Cardiac septum (tissue), 1 donor: ENCODE measurements around the gene ATP8A1. TPM values are rescaled to one million over a fixed set of nuclear protein-coding genes. Genes with fewer than 3 reads are reported as not detected.

Experiments used
- DNase-seq: peaks from one replicate; pipeline ENCODE4 v3.0.0-alpha.2; 2020; ENCODE audit warnings: low spot score
- intact Hi-C: fragments of 100-400 bp; cut with DNase I; formaldehyde crosslinking; loops from one replicate; pipeline ENCODE4 v1.14.0; 2022
- total RNA-seq: library from RNA; stranded (reverse); fragmentation: NEBNext Ultra II Directional; extraction: Animal tissue kit (Norgen Biotek cat#: 25700); gene quantifications from one replicate; pipeline ENCODE4 v1.2.1, GENCODE V29; 2021
- donor health status: DM: no; HTN: no; CAD: no.

Gene ATP8A1
- total RNA-seq, 1 donor from 2014 or later: 22.1 TPM

- intact Hi-C loops: no loop called here
- DNase-seq: no peak
Measured at GRCh38 chr4:42363614-42364013, 293.3 kb downstream of the ATP8A1 start.

DNA sequence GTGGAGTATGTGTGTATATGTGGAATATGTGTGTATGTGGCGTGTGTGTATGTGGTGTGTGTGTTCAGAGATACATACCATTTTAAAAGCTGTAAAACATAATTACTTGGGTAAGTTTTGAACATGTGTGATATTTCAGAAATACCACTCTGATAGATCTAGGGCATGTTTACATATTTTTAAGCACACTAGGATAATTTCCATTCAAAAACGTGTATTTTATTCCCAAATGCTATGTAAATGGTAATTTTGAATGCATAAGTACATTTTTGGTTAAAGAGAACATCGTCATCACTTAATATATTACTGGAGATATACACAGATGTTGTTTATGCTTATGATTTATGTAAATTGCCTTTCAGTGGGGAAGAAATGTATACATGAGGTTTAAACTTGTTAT lies 294.3 kb downstream of the ATP8A1 start:
- no peak for DNase-seq
- intact Hi-C loops: no loop called here

- intact Hi-C loops: no loop called here
- no peak for DNase-seq
Measured at GRCh38 chr4:42361456-42361855, 295.4 kb downstream of the ATP8A1 start.

DNA sequence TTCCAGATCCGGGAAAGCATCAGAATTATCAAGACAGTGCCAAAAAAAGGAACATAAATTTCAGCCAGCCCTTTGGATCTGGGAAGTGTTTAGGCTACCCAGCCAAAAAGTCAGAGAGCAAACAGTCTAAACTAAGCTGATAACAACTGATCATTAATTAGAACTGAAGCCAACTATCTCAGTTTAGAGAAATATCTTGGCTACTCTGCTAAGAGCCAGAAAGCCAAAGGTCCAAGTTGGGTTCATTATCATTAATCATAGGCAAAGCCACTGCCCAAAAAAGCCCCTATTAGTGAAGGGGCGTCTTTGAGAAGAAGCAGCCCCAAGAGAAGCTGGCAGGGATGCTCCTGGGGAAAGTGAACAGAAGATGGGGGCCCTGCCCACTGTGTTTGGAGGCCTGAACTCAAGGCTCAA lies 296.6 kb downstream of the ATP8A1 start:
- intact Hi-C loops: no loop called here
- no peak for DNase-seq

GRCh38 chr4:42359711-42360110 lies 297.2 kb downstream of the ATP8A1 start:
- no peak for DNase-seq
- intact Hi-C loops: no loop called here

Other genes with a start within 250 kb of the ATP8A1 start
- gene GRXCR1, start 235.6 kb upstream of the ATP8A1 start, total RNA-seq: not detected